Upper lobe of left lung (tissue), 4 donors: ENCODE results near the gene CCDC57.

Source experiments
- POLR2A ChIP-seq, 4 donors: fragments of 450-650 bp; IDR thresholded peaks; one replicate each; pipeline ENCODE4 v1.5.1; 2016 to 2017; ENCODE audit warnings: antibody characterized with exemption in 4 of 4, mild to moderate bottlenecking in 2 of 4
- POLR2AphosphoS5 ChIP-seq, 2 donors: sonication (generic); formaldehyde crosslinking; IDR thresholded peaks; one replicate each; pipeline ENCODE4 v1.5.1; 2017; ENCODE audit warnings: antibody characterized with exemption in 2 of 2
- TF ChIP-seq, protein P1 (sequence below), 6 experiments: fragments of 450-650 bp in 4 of 6; fragments of 200-600 bp in 2 of 6; sonication (generic) in 2 of 6; IDR thresholded peaks; one replicate each; pipeline ENCODE4 v1.5.1; 2016 to 2019; ENCODE audit warnings: antibody characterized with exemption in 6 of 6

DNA sequence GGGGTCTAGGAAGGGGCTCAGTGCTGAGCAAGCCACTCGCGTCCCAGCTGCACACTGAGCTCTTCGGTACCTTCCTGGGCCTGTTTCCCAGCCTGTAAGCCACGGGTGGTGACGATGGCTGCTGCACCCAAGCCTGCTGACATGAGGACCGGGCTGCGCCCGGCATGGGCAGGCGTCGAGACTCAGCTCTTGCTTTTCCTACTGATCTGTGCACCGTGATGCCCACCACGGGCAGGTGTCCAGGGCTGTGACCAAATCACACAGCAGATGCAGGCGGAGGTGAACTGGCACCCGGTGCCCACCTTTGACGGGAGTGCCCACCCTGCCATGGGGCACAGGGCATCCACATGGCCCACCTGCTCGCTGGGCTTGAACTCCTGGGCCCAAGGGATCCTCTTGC lies 17.9 kb downstream of the CCDC57 start:
- TF ChIP-seq POLR2AphosphoS5 (IDR thresholded peaks at IDR 0.05) (no peak), POLR2A (IDR thresholded peaks at IDR 0.05) (no peak)
- TF ChIP-seq, protein P1, sequence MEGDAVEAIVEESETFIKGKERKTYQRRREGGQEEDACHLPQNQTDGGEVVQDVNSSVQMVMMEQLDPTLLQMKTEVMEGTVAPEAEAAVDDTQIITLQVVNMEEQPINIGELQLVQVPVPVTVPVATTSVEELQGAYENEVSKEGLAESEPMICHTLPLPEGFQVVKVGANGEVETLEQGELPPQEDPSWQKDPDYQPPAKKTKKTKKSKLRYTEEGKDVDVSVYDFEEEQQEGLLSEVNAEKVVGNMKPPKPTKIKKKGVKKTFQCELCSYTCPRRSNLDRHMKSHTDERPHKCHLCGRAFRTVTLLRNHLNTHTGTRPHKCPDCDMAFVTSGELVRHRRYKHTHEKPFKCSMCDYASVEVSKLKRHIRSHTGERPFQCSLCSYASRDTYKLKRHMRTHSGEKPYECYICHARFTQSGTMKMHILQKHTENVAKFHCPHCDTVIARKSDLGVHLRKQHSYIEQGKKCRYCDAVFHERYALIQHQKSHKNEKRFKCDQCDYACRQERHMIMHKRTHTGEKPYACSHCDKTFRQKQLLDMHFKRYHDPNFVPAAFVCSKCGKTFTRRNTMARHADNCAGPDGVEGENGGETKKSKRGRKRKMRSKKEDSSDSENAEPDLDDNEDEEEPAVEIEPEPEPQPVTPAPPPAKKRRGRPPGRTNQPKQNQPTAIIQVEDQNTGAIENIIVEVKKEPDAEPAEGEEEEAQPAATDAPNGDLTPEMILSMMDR (IDR thresholded peaks at IDR 0.05) = no peak
